ENCODE measurements around the gene TPO.
A peak's percentile ranks its signal among the peaks of the same experiment; 100 is the strongest.

DNA sequence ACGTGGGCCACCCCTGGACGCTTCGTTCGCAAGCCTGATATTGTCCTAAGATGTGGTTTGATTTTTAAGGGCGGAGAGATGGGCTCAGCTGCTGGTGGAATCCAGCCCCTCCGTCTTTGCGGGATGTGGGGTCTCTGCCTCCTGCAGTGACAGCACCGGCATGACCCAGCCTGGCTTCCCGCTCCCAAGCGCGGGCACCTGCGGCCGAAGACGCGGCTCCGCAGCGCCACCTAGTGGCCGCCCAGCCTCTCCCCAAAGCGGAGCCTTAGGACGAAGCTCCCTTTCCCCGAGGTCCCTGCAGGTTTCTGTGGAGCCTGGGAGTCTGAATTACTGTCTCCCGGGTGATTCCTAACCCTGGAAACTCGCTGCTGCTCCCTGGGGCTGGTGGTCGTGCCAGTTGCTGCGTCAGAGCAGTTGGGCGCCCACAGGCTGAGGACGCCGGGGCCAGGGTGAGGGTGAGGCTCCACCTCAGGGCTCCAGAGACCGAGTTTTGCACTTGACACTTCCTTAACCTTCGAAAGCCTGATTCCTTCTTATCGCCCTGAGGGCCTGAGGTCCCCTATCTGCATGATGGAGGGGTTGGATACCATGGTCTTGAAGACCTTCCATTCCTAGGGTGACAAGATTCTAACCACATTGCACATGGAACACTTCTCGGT is 137.5 kb downstream of the TPO start:
- TF ChIP-seq, protein P1, sequence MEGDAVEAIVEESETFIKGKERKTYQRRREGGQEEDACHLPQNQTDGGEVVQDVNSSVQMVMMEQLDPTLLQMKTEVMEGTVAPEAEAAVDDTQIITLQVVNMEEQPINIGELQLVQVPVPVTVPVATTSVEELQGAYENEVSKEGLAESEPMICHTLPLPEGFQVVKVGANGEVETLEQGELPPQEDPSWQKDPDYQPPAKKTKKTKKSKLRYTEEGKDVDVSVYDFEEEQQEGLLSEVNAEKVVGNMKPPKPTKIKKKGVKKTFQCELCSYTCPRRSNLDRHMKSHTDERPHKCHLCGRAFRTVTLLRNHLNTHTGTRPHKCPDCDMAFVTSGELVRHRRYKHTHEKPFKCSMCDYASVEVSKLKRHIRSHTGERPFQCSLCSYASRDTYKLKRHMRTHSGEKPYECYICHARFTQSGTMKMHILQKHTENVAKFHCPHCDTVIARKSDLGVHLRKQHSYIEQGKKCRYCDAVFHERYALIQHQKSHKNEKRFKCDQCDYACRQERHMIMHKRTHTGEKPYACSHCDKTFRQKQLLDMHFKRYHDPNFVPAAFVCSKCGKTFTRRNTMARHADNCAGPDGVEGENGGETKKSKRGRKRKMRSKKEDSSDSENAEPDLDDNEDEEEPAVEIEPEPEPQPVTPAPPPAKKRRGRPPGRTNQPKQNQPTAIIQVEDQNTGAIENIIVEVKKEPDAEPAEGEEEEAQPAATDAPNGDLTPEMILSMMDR (IDR thresholded peaks at IDR 0.05), result peak; percentile 85 to 100 (median 98)
- TF ChIP-seq POLR2A (IDR thresholded peaks at IDR 0.05), result no peak
